ENCODE results near the gene ATP5F1B. TPM values are rescaled to one million over a fixed set of nuclear protein-coding genes. Genes with fewer than 3 reads are reported as not detected.

ATP5F1B gene
- total RNA-seq, 1 experiment from 2014 or later, result 1,051 TPM

GRCh38 chr12:56661979-56662638 lies 16.3 kb upstream of the ATP5F1B start:
- Histone ChIP-seq H3K4me1 (ENCODE audit: control insufficient read depth in 1 of 2, insufficient read depth in 2 of 2, low read length in 2 of 2) (peaks cover 0 to 3% of the 10 kb centered on the region in 2 experiments; a peak in 1 of 4 replicates), H3K27me3 (ENCODE audit: insufficient read depth, low read length) (no peaks in the 10 kb centered on the region), H2AFZ (ENCODE audit: low read depth, low read length, poor library complexity, severe bottlenecking) (no peak overlapping the region), H3K27ac (ENCODE audit: low read depth, low read length) (no peak overlapping the region), H3K9ac (ENCODE audit: low read length) (no peak overlapping the region), H3K9me3 (ENCODE audit: control insufficient read depth in 1 of 2, insufficient read depth in 1 of 2, low read depth in 1 of 2, low read length in 2 of 2) (no peaks in the 10 kb centered on the region), H3K79me2 (ENCODE audit: insufficient read depth, low read length) (peaks cover 31% of the 10 kb centered on the region), H3K4me3 (replicated peaks in 1 of 2; ENCODE audit: low read depth in 1 of 2, low read length in 2 of 2) (no peak overlapping the region), H4K20me1 (ENCODE audit: insufficient read depth) (peaks cover 27% of the 10 kb centered on the region; the same call in 1 of the 2 replicates), H3K36me3 (ENCODE audit: control insufficient read depth in 1 of 2, insufficient read depth in 2 of 2, low read length in 2 of 2) (peaks cover 22 to 35% of the 10 kb centered on the region in 2 experiments), H3K4me2 (ENCODE audit: low read length) (no peak overlapping the region), H3K9me2 (ENCODE audit: insufficient read depth) (no peaks in the 10 kb centered on the region)
- intact Hi-C loops (cut with micrococcal nuclease), result no loop called here
- BruUV-seq (replicated peaks), result no TSS peak
- ChIA-PET CTCF (no interaction called here), POLR2A (interaction anchor here (1.0 to 2.3 kb wide), 3 partner anchors 15 to 26 kb away, joined by 3 to 6 read pairs (median 3); partner anchors contain the start of gene PTGES3), RAD21 (ENCODE audit: low non-redundant PET in 1 of 2, low total read pairs in 2 of 2, uncharacterized antibody in 2 of 2, unreplicated experiment in 2 of 2) (no interaction called here)
- peak; percentile 37 for ATAC-seq
- no peak for DNase-seq (ENCODE audit: low read depth, low spot score)
- no peak for TF ChIP-seq ZFX (IDR thresholded peaks at IDR 0.05)
- no peak for TF ChIP-seq REST (IDR thresholded peaks at IDR 0.05; ENCODE audit: low read depth)
- TF ChIP-seq ZBTB33 (IDR thresholded peaks at IDR 0.05; ENCODE audit: extremely low read depth, insufficient replicate concordance, low read length), result no peak
- peak; percentile 41 for TF ChIP-seq POLR2AphosphoS5 (IDR thresholded peaks at IDR 0.05; ENCODE audit: low read depth, low read length)
- 0 out of 2 replicates have a peak, but pooled peaks have one; percentile 13 for TF ChIP-seq SIN3A (IDR thresholded peaks at IDR 0.05; ENCODE audit: low read depth)

Data from HCT116 (cell line).